HG03108 (cell line): ENCODE data around the gene MAPK11.
"Not testable (repeated sequence)": the region's sequence is repeated elsewhere in the genome, so short reads cannot be mapped to it uniquely, and the experiment has no call there.

ENCODE experiments used
- ATAC-seq: cut with Tn5 transposase; IDR thresholded peaks from one replicate; pipeline ENCODE4 v1.9.1; 2021; ENCODE audit warnings: moderate library complexity; ENCODE audit not compliant: unreplicated experiment

Gene MAPK11

DNA sequence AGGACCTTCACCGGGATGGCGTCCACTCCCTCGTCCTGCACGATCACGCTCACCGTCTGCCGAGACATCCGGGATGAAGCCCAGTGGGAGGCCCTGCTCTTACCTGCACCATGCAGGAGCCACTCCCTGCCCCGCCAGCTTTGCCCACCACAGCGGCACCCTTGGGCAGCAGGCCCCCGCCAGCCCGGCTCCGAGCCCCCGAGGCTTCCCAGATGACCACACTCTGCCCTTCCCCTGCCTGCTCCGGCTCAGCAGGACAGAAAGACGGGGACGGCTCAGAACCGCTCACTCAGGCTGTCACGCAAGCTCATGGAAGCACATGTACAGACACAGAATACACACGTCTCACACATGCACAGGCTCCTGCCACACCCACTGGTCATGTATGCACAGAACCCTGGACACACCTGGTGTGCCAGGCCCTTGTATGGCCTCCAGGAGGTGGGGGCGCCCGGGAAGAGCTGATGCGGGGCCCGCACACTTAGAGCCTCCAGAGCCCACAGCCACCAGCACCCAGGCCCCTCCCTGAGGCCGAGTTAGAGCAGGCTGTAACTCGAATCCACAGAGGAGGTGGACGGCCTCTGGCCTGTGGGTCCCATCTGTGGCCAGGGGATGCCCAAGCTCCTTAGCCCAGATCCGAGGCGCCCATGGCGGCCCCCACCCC, 8.9 kb upstream of the MAPK11 start:
- ATAC-seq, result no peak

DNA sequence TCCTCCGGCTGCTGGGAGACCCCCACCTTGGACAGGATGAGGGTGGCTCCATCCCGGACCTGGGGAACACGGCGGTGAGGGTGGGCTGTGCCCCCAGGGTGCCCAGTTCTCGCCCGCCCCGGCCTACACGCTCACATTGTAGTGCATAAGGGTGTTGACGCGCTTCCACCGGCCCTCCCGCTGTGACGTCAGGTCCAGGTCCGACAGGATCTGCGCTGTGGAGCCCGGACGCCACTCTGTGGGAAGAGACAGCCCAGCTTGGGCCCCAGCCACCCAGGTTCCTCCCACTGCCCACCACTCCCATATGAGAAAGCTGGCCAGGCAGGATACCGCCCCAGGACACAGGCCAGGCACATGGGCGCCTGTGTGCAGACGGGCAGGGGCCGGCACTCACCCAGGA, 8.3 kb upstream of the MAPK11 start:
- ATAC-seq, result no peak

DNA sequence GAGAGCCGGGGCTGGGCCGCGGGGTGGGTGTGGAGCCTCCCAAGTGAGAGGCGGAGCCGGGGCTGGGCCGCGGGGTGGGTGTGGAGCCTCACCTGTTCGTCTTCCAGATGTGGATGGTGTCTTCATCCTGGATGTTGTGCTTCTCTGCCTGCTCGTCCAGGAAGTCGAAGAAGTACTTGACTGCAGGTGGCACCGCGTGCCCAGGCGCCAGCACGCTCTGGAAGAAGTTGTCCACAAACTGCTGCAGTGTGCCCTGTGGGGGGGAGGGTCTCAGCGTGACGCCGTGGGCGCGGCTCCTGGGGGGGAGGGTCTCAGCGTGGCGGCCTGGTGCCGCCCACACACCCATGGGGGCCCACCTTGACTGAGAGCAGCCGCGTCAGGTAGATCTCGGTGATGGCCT, 7.6 kb upstream of the MAPK11 start:
- no peak for ATAC-seq

DNA sequence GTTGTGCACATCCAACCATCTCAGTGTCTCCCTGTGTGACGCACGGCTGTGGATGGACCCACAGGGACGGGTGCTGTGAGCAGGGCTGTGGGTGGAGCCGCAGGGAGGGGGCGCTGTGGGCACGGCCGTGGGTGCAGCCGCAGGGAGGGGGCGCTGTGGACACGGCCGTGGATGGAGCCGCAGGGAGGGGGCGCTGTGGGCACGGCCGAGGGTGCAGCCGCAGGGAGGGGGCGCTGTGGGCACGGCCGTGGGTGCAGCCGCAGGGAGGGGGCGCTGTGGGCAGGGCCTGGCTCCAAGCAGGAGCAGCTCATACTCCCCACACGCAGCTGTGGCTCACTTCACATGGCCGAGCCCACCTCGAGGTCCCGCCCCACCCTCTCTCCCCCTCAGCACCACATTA, 6.0 kb upstream of the MAPK11 start:
- peak; percentile 42 for ATAC-seq

DNA sequence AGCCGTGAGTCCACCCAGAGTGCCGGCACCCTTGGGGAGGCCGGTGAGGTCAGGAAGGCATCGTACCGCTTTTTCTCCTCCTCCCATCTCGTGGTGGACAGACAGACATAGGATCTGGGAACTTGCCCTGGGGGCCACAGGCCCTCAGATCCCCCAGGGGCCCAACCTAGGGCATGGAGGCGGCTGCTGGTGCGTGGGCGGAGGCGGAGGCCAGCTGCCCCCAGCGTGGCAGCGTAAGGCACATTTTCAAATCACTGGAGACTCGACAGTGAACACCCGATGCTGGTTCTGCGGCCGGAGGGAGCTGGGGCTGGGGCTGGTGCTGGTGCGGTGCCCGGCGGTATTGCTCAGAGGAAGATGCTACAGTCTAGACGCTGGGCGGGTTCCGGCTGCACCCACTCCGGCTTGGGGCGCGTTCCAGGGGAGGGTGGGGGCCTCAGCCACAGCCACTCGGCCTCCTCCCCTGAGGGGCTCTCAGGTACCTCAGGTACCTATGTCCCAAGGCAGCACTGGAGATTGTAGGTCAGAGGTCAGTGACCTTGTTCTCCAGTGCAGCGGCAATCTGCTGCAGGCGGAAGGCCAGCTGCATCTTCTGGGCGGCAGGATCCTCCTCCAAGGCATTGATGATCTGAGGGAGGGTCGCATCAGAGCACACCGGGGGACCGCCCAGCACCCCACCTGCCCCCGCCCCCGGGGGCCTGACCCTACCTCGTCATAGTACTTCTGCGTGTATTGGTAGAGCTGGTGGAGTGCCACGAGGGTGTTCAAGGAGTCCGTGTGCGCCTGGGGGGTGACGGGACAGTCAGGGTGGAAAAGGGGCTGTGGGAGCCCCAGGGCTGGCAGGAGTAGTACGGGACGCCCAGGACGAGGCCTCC, 5.2 kb upstream of the MAPK11 start:
- ATAC-seq, result no peak

DNA sequence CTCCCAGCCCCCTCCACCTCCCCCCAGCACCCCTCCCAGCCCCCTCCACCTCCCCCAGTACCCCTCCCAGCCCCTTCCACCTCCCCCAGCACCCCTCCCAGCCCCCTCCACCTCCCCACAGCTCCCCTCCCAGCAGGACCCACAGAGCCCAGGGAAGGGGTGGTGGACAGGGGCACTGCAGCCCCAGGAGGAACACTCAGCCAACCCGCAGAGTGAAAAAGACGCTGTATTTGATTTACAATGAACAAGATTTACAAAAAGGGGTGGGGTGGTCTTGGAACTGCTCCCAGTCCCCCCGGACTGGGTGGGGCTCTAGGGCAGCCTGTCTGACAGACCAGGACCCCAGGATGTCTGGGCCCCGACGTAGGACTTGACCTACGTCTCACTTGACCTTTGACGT, 4.6 kb upstream of the MAPK11 start:
- no peak for ATAC-seq

DNA sequence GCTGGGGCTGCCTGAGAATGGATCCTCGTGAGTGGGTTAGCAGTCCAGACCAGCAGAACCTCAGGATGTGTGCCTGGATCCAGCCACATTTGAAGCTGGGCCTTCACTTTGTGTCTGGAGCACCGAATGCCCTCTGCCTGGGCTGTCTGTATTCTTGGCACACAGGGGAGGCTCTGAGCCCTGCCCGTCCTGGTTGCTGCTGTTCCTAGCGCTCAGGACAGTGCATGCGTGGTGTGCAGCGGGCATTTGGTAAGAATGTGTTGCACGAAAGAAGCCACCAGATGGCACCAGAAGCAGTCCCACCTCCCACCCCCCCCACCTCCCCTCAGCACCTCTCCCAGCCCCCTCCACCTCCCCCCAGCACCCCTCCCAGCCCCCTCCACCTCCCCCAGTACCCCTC, 4.1 kb upstream of the MAPK11 start:
- ATAC-seq, result no peak

DNA sequence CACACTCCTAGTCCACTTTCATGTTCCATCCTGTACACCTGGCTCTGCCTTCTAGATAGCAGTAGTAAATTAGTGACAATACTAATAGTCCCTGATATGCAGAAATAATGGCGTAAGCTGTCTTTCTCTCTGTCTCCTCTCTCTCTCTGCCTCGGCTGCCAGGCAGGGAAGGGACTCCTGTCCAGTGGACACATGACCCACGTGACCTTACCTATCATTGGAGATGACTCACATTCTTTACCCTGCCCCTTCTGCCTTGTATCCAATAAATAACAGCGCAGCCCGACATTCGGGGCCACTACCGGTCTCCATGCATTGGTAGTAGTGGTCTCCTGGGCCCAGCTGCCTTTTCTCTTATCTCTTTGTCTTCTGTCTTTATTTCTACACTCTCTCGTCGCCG, 3.6 kb upstream of the MAPK11 start:
- ATAC-seq, result not testable (repeated sequence)

DNA sequence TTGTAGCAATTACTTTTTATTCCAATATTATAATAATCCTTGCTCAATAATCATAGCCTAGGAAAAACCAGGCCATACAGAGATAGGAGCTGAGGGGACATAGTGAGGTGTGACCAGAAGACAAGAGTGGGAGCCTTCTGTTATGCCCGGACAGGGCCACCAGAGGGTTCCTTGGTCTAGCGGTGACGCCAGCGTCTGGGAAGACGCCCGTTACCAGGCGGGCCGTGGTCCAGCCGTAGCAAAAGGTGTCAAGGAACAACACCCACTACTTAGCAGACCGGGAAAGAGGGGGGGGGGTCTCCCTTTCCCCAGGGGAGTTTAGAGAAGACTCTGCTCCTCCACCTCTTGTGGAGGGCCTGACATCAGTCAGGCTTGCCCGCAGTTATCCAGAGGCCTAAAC, 3.2 kb upstream of the MAPK11 start:
- ATAC-seq, result not testable (repeated sequence)

DNA sequence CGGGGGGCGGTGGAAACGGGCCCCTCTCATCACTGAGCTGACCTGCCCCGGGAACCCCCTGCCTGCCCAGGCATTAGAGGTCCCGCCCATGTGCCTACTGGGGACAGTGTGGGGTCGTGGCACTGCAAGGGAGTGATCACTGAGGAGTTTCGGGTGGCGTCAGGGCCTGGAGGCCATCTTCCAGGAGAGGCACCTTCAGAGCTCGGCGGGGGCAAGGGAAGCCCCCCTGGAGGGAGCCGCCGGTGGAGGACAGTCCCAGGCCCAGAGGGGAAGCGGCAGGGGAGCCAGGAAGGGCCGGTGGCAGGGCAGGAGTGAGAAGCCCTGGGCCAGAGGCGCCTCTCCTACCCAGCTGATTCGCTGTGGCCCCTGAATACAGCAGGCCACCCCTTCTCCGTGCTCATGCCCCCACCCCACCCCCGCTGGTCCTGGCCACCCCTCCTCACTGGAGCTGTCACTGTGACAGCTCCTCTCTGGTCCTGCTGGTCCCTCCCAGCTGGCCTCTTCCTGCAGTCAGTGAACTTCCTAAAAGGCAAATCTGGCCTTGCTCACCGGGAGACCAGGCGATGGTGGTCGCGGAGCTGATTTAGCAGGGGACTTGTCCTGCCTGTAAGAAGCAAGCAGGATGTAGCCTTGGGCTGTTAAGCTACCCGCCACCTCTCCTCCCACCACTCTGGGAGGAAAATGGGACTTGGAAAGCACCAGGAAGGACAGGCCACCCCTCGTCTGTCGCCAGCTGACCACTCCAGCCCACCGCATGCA, 2.0 kb upstream of the MAPK11 start:
- no peak for ATAC-seq

DNA sequence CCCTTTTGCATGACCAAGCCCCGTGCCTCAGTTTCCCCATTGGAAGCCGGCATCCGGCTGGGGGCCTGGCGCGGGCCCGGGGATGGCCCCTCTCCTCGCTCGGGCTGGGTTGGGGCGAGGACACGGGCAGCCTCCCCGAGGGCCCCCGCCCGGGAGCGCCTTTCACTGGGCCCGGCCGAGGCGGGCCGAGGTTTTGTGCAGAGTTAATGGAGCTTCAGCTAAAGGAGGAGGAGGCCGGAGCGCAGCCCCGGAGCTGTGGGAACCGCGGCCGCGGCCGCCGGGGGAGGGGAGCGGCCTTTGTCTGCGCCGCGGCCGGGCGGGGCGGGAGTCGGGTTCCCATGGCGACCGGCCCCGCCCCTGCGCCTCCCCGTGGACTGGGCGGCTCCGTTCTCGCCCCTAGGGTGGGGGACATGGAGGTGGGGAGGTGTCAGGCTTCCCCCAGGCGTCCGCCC, 1.4 kb upstream of the MAPK11 start:
- no peak for ATAC-seq

DNA sequence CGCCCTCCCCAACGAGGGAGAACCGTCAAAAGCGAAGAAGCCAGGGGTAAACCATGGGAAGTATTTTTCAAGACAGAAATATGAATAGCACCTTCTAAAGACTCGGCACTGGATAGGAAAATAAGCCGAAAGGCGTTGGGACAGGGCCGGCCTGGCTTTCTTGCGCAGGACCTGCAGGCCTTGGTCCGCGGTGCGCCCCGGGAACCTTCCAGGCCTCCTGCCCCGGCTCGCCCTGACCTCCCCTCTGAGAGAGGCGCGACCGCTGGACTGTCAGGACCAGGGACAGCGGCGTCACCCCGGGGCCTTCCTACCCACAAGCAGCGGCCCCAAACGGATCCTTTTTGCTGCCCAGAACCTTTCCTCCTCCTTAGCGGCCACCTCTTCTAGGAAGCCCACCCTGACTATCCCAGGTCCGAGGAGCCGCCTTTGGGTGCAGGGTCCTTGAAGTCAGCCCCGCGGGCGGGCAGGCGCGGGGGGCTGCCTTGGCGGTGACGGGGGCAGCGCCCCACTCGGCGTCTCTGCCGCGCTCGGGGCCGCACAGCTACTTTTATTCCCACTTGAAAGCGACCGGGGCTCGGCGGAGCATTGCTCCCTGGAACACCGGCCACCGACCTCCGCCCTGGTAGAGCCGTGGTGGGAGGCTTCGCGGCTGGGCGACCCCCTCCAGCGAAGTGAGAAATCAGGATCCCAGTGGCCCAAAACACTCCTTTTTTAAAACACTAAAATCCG, 650 bp upstream of the MAPK11 start:
- ATAC-seq, result peak; percentile 33

DNA sequence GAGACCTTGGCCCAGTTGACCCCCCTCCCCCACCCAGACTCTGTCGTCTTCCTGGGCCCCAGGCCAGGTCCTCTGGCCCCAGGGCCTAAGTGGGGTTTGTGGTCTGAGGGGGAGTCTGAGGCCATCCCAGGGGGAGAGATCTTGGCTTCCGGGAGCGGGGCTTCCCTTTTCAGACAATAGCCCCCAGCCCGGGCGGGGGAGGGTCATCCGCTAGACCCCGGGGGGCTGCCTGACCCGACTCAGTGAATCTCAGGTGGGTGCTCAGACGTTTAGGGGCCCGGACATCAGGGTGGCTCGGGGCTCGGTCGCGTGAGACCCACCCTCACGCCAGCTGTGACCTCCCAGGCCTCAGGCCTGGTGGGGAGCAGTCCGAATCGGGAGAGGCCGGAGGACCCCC, 609 bp downstream of the MAPK11 start:
- ATAC-seq, result no peak

DNA sequence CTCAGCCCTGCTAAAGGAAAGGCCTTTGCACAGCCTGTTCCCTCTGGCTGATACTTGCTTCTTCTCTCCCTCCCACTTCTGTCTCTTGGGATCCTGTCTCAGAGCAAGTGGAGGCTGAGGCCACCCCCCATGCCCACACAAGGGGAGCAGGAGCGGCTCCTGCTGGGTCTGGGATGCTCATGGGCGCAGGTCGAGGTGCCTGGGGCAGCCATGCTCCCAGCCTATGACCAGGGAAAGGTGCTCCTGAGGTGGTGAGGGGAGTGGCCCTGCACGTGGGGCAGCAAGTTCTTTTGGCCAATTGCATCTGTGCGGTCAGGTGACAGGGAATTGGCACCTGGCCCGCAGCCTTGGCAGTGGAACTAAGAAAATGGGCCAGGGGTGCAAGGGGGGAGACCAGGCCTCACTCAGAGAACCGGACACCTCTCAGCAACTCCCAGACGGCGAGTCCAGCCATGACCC, 1.5 kb downstream of the MAPK11 start:
- no peak for ATAC-seq

DNA sequence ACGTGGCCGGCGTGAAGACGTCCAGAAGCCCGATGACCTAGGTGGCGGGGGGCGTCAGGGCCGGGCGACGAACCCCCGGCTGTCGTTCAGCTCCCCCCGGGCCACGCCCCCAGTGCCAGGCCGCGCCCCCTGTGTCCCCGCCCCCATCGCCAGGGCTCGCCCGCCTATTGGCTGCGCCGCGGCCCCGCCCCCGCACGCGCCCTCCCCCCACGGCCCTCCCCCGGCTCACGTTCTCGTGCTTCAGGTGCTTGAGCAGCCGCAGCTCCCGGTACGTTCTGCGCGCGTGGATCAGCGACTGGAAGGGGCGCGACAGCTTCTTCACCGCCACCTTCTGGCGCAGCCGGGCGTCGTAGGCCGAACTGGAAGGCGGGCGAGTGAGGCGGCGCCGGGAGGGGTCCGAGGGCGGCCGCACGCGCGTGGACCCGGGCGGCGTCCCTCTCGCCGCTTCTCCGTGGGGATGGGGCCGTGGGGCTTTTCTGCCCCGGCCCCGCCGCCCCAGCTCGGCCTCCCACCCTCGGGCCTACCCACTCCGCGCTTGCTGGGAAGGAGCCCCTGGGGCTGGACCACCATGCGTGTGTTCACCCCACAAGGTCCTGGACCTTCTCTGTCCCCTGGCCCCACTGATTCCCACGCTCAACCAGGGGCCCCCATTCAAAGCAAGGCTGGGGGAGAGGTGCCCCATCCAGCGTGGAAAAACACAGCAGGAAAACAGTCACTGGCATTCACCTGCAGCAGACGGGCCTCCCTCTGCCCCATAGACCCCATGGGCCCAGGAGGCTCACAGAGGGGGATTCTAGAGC, 2.4 kb downstream of the MAPK11 start:
- ATAC-seq, result no peak

DNA sequence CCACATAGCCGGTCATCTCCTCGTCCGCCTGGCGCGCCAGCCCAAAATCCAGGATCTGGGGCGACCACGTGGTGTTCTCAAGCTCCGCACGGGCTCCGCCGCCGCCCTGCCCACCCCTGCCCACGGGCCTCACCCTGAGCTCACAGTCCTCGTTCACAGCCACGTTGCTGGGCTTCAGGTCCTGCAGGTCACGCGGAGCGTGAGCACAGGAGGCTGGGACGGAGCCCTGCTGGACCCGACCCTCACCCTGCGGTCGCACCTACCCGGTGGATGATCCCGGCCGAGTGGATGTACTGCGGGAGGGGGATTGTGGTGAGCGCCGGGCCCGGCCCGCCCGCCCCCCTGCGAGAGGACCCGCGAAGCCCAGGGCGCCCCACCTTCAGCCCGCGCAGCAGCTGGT, 3.2 kb downstream of the MAPK11 start:
- ATAC-seq, result no peak

DNA sequence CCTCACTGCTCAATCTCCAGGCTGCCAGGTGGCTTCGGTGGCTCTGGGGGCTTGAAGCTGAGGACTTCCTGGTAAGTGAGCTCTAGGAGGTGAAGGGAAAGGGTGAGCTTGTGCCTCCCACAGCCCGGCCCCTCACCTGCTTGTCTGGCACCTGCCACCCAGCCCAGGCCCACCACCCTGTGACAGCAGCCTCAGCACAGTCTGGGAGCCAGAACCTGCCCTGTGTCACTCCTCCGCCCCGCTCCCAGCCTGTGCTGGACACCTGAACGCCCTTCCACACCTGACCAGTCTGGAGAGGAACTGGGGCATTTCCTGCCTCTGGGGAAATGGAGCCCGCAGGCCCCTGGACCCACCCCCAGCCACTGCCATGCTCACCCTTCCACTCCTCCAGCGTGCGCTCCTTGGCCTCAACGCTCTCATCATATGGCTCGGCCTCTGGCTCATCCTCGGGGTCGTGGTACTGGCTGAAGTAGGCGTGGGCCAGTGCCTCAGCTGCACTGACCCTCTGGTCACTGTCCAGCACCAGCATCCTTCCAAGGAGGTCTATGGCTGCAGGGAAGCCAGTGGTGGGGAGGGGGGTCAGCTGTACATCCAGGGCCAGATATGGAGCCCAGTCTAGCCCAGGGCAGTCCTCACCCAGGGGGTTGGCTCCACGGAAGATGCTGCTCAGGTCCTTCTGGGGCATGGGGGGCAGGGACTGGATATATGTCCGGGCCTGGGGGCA, 5.1 kb downstream of the MAPK11 start:
- no peak for ATAC-seq

DNA sequence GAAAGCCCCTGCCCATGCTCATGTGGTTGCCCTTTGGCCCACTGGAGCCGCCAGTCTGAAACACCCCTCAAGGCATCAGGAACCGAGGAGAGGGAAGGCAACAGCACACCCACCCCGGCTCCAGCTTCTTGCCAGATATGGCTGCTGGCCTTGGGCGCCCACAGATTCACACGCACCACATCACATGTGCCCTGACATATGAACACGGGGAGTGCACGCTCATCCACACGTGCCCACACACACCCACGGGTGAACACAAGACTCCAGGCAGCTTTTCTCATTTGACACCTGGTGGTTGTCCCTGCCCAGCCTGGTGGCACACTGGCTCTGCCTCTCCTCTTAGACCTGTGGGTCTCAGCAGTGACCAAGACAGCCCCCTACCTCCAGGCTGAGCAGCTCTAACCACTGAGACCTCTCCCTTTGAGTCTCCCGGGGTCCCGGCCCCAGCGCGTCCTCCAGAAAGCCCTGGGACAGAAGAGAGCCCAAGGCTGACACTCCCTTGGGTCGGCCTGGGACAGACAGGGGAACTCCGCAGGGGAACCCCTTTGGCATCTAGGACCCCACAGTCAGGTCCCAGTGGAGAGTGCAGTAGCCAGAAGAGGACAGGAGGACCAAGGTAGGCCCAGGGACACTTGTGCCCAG, 6.0 kb downstream of the MAPK11 start:
- ATAC-seq, result no peak
